Retinal pigment epithelial cell (primary cell): ENCODE measurements around the gene GATA6.
A peak's percentile ranks its signal among the peaks of the same experiment; 100 is the strongest.

Experiments used
- DNase-seq: peaks from one replicate; pipeline ENCODE4 v3.0.0-alpha.2; 2010; ENCODE audit warnings: low read depth
- H3K4me3 ChIP-seq: 2 replicates; pipeline ENCODE4 v1.5.1; 2011; ENCODE audit warnings: mild to moderate bottlenecking, low read length, control low read depth, moderate library complexity
- TF ChIP-seq, protein P1 (sequence below): conservative IDR thresholded peaks from 2 replicates; pipeline ENCODE4 v1.5.1; 2011; ENCODE audit warnings: low read depth, low read length, control low read depth, inconsistent platforms

GATA6 gene

DNA sequence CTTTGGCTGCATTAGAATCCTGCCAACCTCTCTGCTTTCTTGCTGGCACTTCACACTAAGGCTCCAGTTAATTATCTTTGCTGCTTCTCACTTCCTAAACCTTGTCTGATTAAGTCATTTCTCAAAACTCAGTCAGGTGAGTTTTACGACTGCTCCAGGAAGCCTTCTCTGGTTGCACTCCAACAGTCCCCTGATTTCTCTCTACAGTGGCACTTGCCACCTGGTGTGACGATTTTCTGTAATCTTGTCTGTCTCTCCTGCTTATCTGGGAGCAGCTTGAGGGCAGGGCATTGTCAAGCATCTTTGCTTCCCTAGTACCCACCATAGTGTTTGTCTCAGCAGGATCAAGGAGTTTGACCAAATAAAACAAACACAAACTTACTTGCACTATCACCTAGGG, 10.4 kb upstream of the GATA6 start:
- no peak overlapping the region for H3K4me3 ChIP-seq
- DNase-seq = no peak
- TF ChIP-seq, protein P1, sequence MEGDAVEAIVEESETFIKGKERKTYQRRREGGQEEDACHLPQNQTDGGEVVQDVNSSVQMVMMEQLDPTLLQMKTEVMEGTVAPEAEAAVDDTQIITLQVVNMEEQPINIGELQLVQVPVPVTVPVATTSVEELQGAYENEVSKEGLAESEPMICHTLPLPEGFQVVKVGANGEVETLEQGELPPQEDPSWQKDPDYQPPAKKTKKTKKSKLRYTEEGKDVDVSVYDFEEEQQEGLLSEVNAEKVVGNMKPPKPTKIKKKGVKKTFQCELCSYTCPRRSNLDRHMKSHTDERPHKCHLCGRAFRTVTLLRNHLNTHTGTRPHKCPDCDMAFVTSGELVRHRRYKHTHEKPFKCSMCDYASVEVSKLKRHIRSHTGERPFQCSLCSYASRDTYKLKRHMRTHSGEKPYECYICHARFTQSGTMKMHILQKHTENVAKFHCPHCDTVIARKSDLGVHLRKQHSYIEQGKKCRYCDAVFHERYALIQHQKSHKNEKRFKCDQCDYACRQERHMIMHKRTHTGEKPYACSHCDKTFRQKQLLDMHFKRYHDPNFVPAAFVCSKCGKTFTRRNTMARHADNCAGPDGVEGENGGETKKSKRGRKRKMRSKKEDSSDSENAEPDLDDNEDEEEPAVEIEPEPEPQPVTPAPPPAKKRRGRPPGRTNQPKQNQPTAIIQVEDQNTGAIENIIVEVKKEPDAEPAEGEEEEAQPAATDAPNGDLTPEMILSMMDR = no peak

DNA sequence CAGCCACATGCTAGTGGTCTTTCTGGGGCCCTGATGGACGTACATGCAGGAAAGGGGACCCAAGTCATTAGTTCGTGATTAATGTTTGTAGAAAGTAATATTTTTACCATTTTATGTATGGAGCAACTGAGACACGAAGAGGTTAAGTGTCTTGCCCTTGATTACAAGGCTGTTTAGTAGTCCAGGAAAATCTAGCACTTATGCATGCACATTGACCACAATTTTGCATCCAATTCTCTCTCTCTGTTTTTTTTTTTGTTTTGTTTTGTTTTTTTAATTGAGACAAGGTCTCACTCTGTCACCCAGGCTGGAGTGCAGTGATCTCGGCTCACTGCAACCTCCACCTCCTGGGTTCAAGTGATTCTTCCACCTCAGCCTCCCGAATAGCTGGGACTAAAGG, 8.3 kb upstream of the GATA6 start:
- TF ChIP-seq, protein P1 = no peak
- DNase-seq = no peak
- H3K4me3 ChIP-seq = no peak overlapping the region

DNA sequence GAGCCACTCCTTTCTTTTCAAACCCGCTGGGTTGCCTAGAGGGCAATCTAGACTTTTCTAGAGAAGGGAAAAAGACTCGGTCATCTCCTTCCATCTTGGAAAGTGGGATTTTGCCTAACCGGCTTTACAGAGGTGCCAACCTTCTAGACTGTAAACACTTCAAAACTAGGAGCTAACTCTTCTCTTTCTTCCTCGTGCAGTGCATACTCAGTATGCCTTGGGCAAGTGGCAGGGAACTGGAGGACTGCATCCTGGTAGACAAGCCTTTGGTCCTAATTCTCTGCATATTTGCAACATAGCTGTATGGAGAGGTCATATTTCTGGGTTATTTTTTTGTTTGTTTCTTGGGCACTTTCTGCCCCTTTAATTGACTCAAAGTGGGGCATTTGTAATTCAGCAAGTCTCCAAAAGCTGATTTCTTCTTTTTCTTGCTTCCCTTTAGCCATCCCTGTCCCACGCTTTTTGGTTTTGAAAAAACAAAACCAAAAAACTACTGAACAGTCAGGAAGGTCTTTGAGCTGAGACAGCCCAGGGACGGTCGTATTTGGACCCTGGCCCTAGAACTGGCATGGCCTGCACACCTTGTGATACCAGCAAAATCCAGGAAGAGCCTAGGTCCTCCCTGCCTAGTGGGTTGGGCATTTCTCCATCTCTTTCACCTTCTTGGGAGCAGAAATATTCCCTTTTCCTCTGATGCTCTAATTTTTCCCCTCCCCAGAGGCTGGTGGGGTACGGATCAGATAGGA, 5.8 kb upstream of the GATA6 start:
- no peak overlapping the region for H3K4me3 ChIP-seq
- TF ChIP-seq, protein P1 = no peak
- no peak for DNase-seq

DNA sequence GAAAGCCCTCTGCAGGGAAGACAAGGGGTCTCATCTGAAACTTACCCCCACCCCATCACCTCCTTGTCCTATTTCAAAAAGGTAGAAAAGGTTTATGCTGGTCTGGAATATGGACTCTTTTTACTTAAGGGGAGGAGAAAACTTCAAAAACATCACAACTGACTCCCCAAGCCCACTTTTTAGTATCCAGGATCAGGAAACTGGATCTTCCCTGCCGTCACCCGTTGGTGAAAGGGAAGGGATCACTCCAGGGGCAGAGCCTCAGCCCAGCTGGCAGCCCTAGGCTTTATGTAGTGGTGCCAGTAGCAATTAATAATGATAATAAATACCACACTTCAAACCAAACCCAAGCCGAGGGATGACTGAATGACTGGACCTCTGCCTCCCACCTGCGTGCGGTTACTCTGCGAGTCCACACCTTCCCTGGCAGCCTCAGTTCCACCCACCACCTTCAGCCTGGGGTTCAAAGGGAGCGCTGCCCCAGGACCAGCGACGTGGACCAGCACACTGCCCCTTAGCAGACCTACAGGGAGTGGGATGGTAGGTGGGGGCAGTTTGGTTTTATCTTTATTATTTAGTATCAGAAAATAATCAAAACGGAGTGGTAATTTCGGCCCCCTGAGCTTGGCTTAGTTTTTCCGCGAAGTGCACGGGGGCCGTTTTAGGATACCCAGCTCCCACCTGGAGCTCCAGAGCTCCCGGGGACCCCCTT, 4.9 kb upstream of the GATA6 start:
- no peak for DNase-seq
- TF ChIP-seq, protein P1 = no peak
- no peak overlapping the region for H3K4me3 ChIP-seq

DNA sequence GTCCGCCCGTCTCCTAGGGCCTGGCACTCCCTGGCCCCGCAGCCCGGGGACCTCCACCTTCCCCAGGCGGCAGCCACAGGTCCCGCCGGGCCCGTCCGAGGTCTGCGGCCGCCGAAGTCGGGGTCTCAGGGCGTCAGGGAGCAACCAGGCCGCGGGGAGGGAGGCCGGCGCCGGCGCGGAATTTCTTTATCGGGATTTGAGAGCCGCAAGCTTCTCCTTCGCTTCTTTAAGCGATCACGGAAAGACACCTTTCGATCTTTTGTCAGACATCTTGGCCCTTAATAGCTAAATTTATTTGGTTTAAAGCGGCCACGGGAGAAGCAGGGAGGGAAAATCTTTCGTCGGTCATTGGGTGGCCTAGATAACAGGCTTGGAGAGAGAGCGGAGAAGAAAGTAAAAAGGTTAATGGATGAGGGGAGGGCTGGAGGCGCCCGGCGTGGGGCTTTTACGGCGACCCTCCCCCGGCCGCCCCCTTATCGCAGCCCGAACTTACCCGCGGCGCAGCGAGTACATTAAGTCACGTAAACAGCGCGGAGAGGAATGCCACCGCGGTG, 4.3 kb upstream of the GATA6 start:
- H3K4me3 ChIP-seq = peak overlapping the region; percentile 24
- TF ChIP-seq, protein P1 = no peak
- no peak for DNase-seq

DNA sequence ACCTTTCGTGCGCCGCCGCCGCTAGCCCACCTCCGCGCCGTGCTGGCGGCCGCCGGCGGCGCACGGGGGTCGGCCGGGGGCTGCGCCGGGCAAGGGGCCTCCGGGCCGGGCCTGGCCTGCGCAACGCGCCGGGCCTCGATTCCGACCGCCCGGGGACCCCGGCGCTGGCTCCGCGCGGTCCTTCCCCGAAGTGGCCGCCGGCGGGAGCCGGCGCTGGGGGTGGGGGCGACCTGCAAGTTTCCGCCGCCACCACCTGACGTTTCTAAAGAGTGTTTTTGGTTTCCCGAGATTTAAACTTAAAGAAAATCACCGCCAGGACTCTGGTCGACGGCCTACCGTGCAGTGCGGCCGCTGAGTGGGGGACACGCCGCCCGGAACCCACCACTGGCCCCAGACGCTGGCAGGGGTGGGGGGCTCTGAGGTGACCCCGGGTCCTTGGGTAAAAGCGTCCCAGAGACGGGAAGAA, 3.8 kb upstream of the GATA6 start:
- no peak for DNase-seq
- TF ChIP-seq, protein P1 = no peak
- H3K4me3 ChIP-seq = no peak overlapping the region
